Embryonic facial prominence (tissue), 1 donor: ENCODE data around the gene STOX2.

Source experiments
- DNase-seq: peaks from one replicate; pipeline ENCODE4 v3.0.0-alpha.2; 2016; ENCODE audit errors: extremely low spot score

STOX2 gene, protein sequence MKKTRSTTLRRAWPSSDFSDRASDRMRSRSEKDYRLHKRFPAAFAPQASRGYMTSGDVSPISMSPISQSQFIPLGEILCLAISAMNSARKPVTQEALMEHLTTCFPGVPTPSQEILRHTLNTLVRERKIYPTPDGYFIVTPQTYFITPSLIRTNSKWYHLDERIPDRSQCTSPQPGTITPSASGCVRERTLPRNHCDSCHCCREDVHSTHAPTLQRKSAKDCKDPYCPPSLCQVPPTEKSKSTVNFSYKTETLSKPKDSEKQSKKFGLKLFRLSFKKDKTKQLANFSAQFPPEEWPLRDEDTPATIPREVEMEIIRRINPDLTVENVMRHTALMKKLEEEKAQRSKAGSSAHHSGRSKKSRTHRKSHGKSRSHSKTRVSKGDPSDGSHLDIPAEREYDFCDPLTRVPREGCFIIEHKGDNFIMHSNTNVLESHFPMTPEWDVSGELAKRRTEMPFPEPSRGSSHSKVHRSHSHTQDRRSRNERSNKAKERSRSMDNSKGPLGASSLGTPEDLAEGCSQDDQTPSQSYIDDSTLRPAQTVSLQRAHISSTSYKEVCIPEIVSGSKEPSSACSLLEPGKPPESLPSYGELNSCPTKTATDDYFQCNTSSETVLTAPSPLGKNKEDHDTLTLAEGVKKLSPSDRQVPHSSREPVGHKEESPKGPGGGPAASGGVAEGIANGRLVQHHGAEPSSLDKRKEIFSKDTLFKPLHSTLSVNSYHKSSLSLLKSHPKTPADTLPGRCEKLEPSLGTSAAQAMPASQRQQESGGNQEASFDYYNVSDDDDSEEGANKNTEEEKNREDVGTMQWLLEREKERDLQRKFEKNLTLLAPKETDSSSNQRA (N-terminal part only)

DNA sequence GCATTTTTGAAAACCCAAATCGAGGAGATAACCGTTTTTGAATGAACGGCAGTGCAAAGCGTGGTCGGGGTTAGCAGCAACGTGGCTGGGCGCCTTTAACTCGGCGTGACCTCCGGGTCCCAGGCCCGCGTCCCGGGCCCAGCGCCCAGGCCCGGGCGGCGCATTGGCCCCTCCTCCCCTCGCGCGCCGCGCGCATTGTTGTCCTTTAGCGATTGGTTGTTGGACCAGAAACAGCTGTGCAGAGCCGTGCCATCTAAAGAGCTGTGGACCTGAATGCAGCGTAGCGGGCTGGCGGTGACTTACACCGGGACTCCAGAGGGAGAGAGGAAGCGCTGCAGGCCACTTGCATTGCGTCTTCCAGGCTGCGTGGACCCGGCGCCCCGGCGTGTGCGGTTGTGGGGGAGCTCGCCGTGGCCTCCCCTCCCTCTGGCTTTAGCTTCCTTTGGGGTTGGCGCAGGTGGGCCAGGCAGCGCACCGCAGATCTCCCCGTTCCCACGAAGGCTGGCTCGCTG lies at the start of gene STOX2:
Gene STOX2 (plus strand): TSS at position 227 of the 512 bp plus-strand sequence. CDS start 1,484 bp downstream, outside the sequence.
- peak; percentile 64 for DNase-seq

DNA sequence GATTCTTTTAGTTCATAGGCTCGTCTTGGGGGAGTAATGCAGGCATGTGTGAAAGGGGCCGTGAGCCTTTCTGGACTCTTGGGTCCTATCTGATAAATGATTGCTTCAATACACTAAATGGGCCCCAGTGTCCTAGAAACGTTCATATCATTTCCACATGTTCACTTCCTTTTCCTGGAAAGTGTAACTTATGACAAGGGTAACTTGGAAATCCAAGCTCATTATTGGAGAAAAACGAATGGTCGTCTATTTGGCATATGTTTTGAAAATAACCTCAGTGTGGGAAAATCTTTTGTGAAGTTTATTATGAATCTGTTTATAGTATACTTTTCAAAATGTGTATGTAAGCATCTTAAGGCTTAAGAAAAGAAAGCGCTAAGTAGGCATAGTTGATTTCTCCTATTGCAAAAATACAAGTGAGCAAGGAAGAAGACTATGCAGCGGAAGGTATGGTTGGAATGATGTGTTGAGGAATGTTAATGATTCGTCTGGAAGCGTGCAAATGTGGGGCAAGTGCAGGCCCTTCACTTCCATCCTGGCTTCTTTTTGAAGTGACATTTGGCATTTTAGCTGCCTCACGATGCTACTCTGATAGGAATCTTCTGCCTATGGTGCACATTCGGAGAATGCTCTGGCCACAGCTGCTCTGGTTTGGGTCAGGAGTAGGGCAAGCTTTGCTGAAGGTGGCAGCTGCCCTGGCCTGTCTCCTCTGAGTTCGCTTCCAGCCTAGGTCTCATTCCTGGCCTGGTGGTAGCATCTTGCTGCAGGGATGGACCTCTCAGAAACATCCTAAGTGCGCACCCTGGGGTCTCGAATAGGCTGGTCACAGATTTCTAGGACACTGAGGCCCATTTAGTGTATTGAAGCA lies 49.5 kb upstream of the STOX2 start:
- no peak for DNase-seq

GRCh38 chr4:183857040-183857439 lies 48.1 kb upstream of the STOX2 start:
- no peak for DNase-seq

DNA sequence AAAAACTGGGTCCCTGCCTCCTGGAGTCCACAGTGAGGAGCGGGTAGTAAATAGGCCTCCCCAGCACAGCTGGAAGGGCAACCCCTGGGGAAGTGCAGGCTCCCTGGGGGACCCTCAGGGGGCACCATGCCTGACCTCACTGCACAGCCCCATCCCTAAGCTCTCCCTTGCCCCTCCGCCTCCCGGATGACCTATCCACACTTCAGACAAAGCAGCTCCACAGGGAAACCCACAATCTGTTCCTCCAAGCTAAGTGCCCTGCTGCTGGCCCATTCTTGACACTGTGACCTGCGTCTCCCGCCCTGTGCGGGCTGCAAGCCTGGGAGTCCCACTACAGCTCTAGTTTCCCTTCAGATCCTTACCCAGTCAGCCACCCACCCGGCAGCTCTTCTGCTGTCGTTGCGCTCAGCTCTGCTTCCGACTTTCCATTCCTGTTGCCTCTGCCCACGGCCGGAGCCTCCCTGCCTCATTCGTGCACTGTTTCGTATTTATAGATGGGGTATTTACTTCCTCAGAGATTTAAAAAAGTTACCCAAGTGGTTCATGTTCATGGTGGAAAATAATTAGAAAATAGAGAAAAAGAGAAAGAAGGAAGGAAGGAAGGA lies 47.0 kb upstream of the STOX2 start:
- no peak for DNase-seq

DNA sequence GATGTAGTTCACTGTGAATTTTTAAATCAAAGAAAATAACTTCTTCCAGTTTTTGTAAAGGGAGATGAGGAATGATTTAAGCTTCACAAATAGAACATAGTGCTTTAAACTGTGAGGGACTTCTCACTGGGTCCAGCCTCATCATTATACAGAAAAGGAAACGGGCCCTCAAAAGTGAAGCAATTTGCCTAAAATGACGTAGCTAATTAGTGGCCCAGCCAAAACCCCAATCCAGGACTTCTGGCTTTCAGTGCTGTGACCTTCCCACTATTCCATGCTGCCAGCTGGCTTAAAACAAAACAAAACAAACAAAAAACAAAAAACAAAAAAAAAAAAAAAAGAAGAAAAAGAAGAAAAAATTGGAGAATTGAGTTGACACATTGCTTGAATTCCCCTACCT lies 45.0 kb upstream of the STOX2 start:
- no peak for DNase-seq

DNA sequence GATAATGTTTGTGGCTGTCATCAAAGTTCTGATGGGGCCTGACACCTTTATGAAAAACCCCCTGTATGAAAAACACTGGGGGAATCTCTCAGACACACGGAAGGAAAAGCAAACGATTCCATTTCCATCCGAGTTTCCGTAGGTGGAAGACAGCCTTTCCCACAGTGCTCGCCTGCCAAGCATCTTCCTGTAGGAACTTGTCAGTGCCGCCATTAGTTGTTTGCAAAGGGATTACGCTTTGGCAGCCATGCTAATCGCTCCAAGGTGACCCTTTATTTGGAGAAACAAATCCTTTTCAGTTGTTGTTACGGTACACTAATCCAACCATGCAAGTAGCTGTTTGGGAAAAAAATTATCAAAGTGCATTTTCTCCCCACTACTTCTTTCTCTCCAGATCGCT lies 44.4 kb upstream of the STOX2 start:
- no peak for DNase-seq

DNA sequence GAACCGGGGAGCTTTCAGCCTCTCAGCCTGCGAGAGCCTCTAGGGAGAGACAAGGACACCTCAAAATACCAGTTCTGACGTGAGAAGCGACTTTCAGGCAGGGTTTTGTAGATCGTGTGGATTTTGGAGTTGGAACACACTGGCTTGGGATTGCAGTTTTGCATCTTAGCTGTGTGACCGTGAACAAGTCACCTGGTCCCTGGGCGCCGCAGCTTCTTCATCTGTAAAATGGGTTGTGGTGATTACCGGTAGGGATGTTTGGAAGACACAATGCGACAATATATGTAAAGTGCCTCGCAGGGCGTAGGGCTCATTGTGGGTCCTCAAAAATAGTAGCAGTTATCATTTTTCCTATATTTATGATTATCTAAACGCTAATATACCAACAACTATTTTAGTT lies 43.7 kb upstream of the STOX2 start:
- DNase-seq = no peak

DNA sequence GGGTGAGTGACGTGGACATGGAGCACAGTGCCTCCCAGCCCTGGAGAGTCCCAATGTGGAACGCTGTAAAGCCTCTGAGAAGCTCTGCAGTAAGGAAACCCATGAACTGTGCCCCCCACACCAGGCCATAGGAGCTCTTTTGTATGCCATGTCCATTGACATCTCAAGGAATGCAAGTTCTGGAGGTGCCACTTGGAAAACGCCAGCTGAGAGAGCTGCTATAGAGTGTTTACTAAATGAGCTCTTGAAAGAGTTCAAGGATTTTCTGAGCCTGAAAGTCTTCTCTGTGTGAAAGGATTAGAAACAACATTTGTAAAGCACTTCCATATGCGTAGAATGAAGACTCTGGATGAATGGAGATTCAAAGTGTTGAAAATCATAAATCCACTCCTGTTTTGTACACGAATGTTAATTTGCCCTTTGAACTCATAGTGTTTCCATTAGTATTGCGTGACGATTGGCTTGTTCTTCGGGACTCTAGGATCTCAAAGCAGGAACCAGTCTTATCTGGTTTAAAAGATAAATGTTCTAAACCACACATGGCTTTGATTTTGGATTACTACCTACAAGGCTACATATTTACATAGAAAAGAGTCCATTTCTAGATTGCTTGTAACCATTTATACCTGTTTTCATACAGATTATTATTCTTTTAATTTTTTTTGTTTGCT lies 41.8 kb upstream of the STOX2 start:
- no peak for DNase-seq

DNA sequence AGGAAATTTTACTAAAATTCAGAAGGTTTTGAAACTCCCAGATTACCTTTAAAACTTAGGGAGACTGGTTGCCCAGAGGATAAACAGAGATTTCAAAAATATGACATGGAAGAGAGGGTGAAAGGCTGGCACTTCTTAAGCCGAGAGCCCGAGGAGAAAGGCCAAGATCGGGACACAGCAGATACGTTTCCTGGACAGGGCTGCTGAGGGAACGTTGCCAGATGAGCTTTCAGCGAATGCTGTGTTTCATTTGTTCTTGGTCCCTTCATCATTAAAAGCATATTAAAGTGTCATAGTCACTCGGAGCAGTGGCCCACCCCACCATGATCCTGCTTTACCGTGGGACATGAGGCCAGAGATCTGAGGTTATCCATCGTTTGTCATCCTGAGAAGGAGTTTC lies 37.9 kb upstream of the STOX2 start:
- no peak for DNase-seq

DNA sequence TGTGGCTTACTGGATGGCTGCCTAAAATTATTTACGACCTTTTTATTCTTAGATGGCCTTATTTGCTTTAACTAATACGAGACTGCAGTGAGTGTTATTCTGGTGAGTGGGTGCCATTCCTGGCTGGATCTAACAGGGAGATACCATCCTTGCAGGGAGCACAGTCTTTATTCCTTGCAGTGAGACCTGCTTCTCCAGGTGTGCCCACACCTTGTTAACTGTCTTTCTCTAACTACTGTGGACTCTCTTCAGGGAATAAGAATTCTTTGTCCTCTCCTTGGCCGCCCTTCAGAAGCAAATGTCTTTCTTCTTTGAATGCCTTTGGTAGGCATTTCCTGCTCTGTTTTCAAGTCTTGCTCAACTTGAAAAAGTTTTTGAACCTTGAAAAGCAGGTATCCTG lies 34.1 kb upstream of the STOX2 start:
- DNase-seq = no peak

GRCh38 chr4:183871581-183871980 lies 33.5 kb upstream of the STOX2 start:
- DNase-seq = peak; percentile 78

GRCh38 chr4:183872531-183872930 lies 32.6 kb upstream of the STOX2 start:
- no peak for DNase-seq

GRCh38 chr4:183873409-183874185 lies 31.5 kb upstream of the STOX2 start:
- DNase-seq = no peak

DNA sequence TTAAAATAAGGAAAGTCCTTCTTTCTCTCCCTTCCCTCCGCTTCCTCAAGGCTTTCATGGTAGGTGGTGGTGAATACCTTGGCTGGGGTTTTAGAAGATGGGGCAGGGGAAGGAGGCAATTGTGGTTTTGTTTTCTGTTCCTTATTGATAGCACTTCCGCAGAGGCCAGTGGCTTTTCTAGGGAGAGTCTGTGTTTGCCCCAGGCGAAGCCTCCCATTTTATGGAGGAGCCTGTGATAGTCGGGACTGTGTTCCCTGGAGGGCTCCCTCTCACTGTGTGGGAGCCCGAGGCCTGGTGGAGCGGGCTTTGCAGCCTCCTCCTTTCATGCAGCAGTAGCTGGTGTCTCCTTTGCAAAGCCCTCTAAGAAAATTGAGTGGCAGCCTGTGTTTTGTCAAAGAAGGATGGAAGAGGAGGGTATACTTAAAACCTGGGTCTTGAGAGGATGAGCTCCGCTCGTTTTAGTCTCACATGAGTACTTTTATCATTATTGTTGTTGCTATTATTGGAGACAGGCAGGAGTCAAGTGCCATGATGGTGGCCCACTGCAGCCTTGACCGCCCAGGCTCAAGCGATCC lies 29.8 kb upstream of the STOX2 start:
- no peak for DNase-seq

DNA sequence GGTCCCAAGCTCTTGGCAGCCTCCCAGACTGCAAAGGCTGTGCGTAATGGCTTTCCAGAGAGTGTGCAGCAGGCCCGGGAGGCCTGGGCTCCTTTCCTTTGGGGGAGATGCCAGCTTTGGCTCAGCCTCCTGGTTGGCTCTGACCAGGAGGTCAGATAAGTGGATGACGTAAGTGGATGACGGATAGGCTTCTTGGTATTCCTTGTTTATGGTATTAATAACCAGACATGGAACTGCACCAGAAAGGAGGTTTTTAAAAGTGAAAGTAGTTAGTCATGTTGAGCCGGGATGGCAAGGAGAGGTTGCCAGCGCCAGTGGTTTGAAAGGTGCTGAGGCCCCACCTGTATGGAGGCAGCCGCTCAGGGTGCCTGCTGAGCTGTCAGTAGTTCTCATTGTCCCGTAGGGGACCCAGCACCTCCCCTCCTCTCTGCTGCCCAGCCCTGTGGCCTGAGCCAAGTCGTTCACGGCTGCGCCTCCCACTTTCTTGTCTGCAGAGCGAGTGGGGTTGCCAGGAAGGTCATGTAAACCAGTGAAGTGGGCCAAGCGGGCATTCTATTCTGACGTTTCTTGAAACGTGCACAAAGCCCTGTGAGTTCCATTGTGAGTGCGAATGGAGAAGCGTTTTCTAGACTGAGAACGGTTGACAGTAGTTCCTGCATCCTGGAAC lies 28.7 kb upstream of the STOX2 start:
- DNase-seq = peak; percentile 59

GRCh38 chr4:183878251-183878970 lies 26.7 kb upstream of the STOX2 start:
- DNase-seq = no peak

DNA sequence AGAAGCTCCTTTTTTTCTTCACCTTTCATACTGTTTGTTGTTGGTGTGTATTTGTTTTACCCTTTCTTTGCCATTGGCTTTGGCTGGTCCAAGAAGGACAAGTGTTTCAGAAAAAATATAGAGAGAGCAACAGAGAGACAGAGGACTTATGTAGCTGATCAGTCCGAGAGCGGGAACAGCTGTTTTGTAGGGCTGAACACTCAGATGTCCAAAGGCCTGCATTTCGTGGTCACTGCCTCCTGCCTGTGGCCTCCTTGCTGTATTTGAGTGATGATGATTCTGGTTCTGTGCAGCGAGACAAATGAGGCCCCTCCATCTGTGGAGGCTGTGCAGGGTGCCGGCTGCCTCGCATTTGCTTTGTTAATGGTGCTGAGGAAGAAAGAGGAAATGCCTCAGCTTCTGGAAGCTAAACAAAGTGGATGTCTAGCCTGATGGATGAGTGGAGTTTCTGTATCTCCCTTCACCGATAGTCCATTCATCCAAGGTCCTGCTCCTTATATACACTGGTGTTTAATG lies 19.8 kb upstream of the STOX2 start:
- no peak for DNase-seq

GRCh38 chr4:183887351-183887750 lies 17.8 kb upstream of the STOX2 start:
- DNase-seq = no peak
